Astrocyte (in vitro differentiated cells and primary cell): ENCODE data around the gene MOB1B.

ENCODE experiments used
- CTCF ChIP-seq: IDR thresholded peaks from 2 replicates; pipeline ENCODE4 v1.5.1; 2011; ENCODE audit warnings: low read depth, mild to moderate bottlenecking, inconsistent platforms, low read length, moderate library complexity; ENCODE audit not compliant: insufficient read depth
- EZH2 ChIP-seq: IDR thresholded peaks from 2 replicates; pipeline ENCODE4 v1.6.1; 2012; ENCODE audit warnings: mild to moderate bottlenecking, low read length, inconsistent platforms; ENCODE audit not compliant: insufficient read depth

- TF ChIP-seq CTCF (no peak), EZH2 (no peak)
Observed at GRCh38 chr4:70969076-70969475, 66.9 kb downstream of the MOB1B start.
